Ovary (tissue), 9 donors: ENCODE data around the gene MT1H. TPM values are rescaled to one million over a fixed set of nuclear protein-coding genes. Genes with fewer than 3 reads are reported as not detected.

ENCODE experiments used
- DNase-seq, 5 donors: peaks; one replicate each; pipeline ENCODE4 v3.0.0-alpha.2; 2019 to 2020
- H3K27ac ChIP-seq, 2 donors: fragments of 200-600 bp; one replicate each; pipeline versions ENCODE4 v1.5.1 to v1.8.0; 2019 to 2022
- H3K27me3 ChIP-seq: fragments of 200-600 bp; one replicate; pipeline ENCODE4 v1.8.0; 2022
- H3K36me3 ChIP-seq: fragments of 200-600 bp; sonication (generic); one replicate; pipeline ENCODE4 v1.5.1; 2019
- H3K4me1 ChIP-seq: one replicate; pipeline ENCODE4 v1.8.1; 2013; ENCODE audit warnings: mild to moderate bottlenecking, moderate library complexity; ENCODE audit not compliant: insufficient read depth
- H3K4me3 ChIP-seq: fragments of 200-600 bp; sonication (generic); one replicate; pipeline ENCODE4 v1.5.1; 2017
- H3K9me3 ChIP-seq, 2 donors: fragments of 200-600 bp in 1 of 2; sonication (generic) in 1 of 2; one replicate each; pipeline versions ENCODE4 v1.5.1 to v1.8.1; 2013 to 2019; ENCODE audit warnings: mild to moderate bottlenecking in 1 of 2, moderate library complexity in 1 of 2
- CTCF ChIP-seq, 3 donors: fragments of 450-650 bp in 2 of 3; fragments of 200-600 bp in 1 of 3; IDR thresholded peaks; one replicate each; pipeline versions ENCODE4 v1.5.1 to v1.8.0; 2016 to 2022; ENCODE audit warnings: antibody characterized with exemption in 3 of 3, mild to moderate bottlenecking in 1 of 3
- EP300 ChIP-seq: sonication (generic); formaldehyde crosslinking; IDR thresholded peaks from one replicate; pipeline ENCODE4 v1.6.1; 2017; ENCODE audit warnings: antibody characterized with exemption
- POLR2A ChIP-seq: fragments of 450-650 bp; IDR thresholded peaks from one replicate; pipeline ENCODE4 v1.6.1; 2017; ENCODE audit warnings: antibody characterized with exemption, mild to moderate bottlenecking, moderate library complexity
- WGBS, 3 donors: extraction: QIAGEN DNeasy Blood & Tissue Kit in 1 of 3; methylation state at CpG; one replicate each; pipeline versions ENCODE4 v1.1.5 to v1.1.7; 2013 to 2017; 5-methylcytosine and 5-hydroxymethylcytosine counted together
- intact Hi-C, 4 donors: fragments of 100-400 bp; cut with DNase I; formaldehyde crosslinking; loops; one replicate each; pipeline versions ENCODE4 v1.11.0 to v1.15.1; 2022 to 2023
- polyA plus RNA-seq, 2 donors: library from polyadenylated mRNA; stranded (reverse); fragments of 200-250 nt in 1 of 2; fragments of 350-450 nt in 1 of 2; fragmentation: Illumina TruSeq in 1 of 2; extraction: RNeasy Lipid Tissue Mini Kit (QIAGEN cat#74804) in 1 of 2; gene quantifications; one replicate each; pipeline ENCODE4 v1.2.3, GENCODE V29; 2013 to 2014
- total RNA-seq, 7 donors: library from RNA; depleted of rRNA in 2 of 7; stranded (reverse); fragments of >200 nt in 2 of 7; fragmentation: NEBNext Ultra II Directional in 3 of 7; extraction: Animal tissue kit (Norgen Biotek cat#: 25700) in 3 of 7; gene quantifications; one replicate each; pipeline versions ENCODE4 v1.1.0 to v1.2.4, GENCODE V29; 2016 to 2023
- donor health status: DM: no; HTN: no; CAD: no; lungs with moderate emphysema.
- donor health status: DM: no; HTN: no; CAD: no.
- donor health status: Bipolar disorder and iron deficiency.
- donor health status: DM: yes; HTN: yes; CAD: no.
- donor health status: DM: no; HTN: no; CAD: no.
- donor health status: DM: yes; HTN: yes; CAD: no.

Gene MT1H
- total and polyA plus RNA-seq, 9 donors: 0.79 TPM; not detected in 8

GRCh38 chr16:56649271-56649670, 20.3 kb upstream of the MT1H start:
- TF ChIP-seq CTCF (IDR thresholded peaks at IDR 0.05) (no peak), POLR2A (no peak), EP300 (no peak)
- Histone ChIP-seq H3K27ac (no peak overlapping the region), H3K4me3 (no peak overlapping the region), H3K4me1 (no peaks in the 10 kb centered on the region), H3K9me3 (no peaks in the 10 kb centered on the region), H3K36me3 (no peaks in the 10 kb centered on the region), H3K27me3 (no peaks in the 10 kb centered on the region)
- intact Hi-C loops: no loop called here
- 77 to 88% (median 88%) methylated on average over 2 of the region's 2 CpGs for WGBS, 3 donors
- no peak for DNase-seq

GRCh38 chr16:56649820-56650219, 19.8 kb upstream of the MT1H start:
- WGBS, 3 donors: 84 to 93% (median 84%) methylated on average over 3 of the region's 3 CpGs
- Histone ChIP-seq H3K9me3 (no peaks in the 10 kb centered on the region), H3K4me3 (no peak overlapping the region), H3K27ac (no peak overlapping the region), H3K4me1 (no peaks in the 10 kb centered on the region), H3K36me3 (no peaks in the 10 kb centered on the region), H3K27me3 (no peaks in the 10 kb centered on the region)
- DNase-seq: no peak
- no peak for TF ChIP-seq POLR2A
- TF ChIP-seq CTCF (IDR thresholded peaks at IDR 0.05): no peak
- TF ChIP-seq EP300: no peak
- intact Hi-C loops: no loop called here

GRCh38 chr16:56651586-56651985, 18.0 kb upstream of the MT1H start, which contains the start of gene MT1B:
TSS of gene MT1B (plus strand) at chr16:56651886. CDS start at chr16:56651954, 68 bp downstream.
- H3K4me3 ChIP-seq: no peak within 1 kb of the TSS
- H3K4me1 ChIP-seq: no peaks in the 10 kb centered on the region
- 57 to 62% (median 61%) methylated on average over 7 of the region's 7 CpGs for WGBS, 3 donors
- no peaks in the 10 kb centered on the region for H3K27me3 ChIP-seq
- H3K27ac ChIP-seq: no peak within 1 kb of the TSS
- intact Hi-C loops: no loop called here
- no peak for TF ChIP-seq CTCF (IDR thresholded peaks at IDR 0.05)
- DNase-seq: no peak
- H3K36me3 ChIP-seq: no peaks in the 10 kb centered on the region
- no peaks in the 10 kb centered on the region for H3K9me3 ChIP-seq

- Histone ChIP-seq H3K4me1 (no peaks in the 10 kb centered on the region), H3K27me3 (no peaks in the 10 kb centered on the region), H3K4me3 (no peak overlapping the region), H3K9me3 (no peaks in the 10 kb centered on the region), H3K36me3 (no peaks in the 10 kb centered on the region), H3K27ac (no peak overlapping the region)
- 45 to 58% (median 47%) methylated on average over 1 of the region's 1 CpG for WGBS, 3 donors
- TF ChIP-seq POLR2A (no peak), CTCF (IDR thresholded peaks at IDR 0.05) (no peak), EP300 (no peak)
- intact Hi-C loops: no loop called here
- DNase-seq: no peak
Observed at GRCh38 chr16:56652600-56652999, 17.0 kb upstream of the MT1H start.

GRCh38 chr16:56653218-56653617, 16.4 kb upstream of the MT1H start:
- Histone ChIP-seq H3K27ac (no peak overlapping the region), H3K4me3 (no peak overlapping the region), H3K27me3 (no peaks in the 10 kb centered on the region), H3K4me1 (no peaks in the 10 kb centered on the region), H3K36me3 (no peaks in the 10 kb centered on the region), H3K9me3 (no peaks in the 10 kb centered on the region)
- TF ChIP-seq POLR2A (no peak), CTCF (IDR thresholded peaks at IDR 0.05) (no peak), EP300 (no peak)
- intact Hi-C loops: no loop called here
- WGBS, 3 donors: 71 to 81% (median 77%) methylated on average over 7 of the region's 7 CpGs
- no peak for DNase-seq
